H1 (cell line): ENCODE results near the gene RRAGB. TPM values are rescaled to one million over a fixed set of nuclear protein-coding genes. Genes with fewer than 3 reads are reported as not detected.

Source experiments
- CTCF ChIA-PET: fragments of 300-600 bp; sonication (Branson Sonifier 250); formaldehyde crosslinking; loops from one replicate; lab custom pipeline; 2021; ENCODE audit not compliant: partially characterized antibody; lab: Charles Lee
- POLR2A ChIA-PET: fragments of 300-600 bp; sonication (Branson Sonifier 250); formaldehyde crosslinking; loops from one replicate; lab custom pipeline; 2021; ENCODE audit warnings: inconsistent platforms; ENCODE audit not compliant: partially characterized antibody; lab: Charles Lee
- DNase-seq, 2 experiments: peaks; one replicate each; pipeline versions ENCODE4 v3.0.0 to v3.0.0-alpha.2; 2010 to 2022; ENCODE audit warnings: low spot score in 2 of 2, low read depth in 1 of 2, mixed read lengths in 1 of 2
- FAIRE-seq: peaks from 2 replicates; lab custom pipeline; 2011; peaks lifted over from hg19 to GRCh38; lab: Jason Lieb, UNC
- H2AFZ ChIP-seq: 2 replicates; pipeline ENCODE4 v1.8.1; 2012; ENCODE audit warnings: low read length, inconsistent platforms
- H2AK5ac ChIP-seq: 2 replicates; pipeline ENCODE4 v1.6.1; 2013; ENCODE audit warnings: low read depth, low read length
- H2BK120ac ChIP-seq: replicated peaks from 2 replicates; pipeline ENCODE3; 2013; ENCODE audit warnings: low read depth, low read length, inconsistent platforms
- H2BK12ac ChIP-seq: 2 replicates; pipeline ENCODE4 v1.6.1; 2013; ENCODE audit warnings: low read depth, low read length
- H2BK15ac ChIP-seq: 2 replicates; pipeline ENCODE4 v1.6.1; 2013; ENCODE audit warnings: low read length
- H2BK20ac ChIP-seq: 2 replicates; pipeline ENCODE4 v1.6.1; 2013; ENCODE audit warnings: low read length
- H2BK5ac ChIP-seq: 2 replicates; pipeline ENCODE4 v1.6.1; 2013; ENCODE audit warnings: low read depth, low read length
- H3K14ac ChIP-seq: 2 replicates; pipeline ENCODE4 v1.6.1; 2013; ENCODE audit warnings: inconsistent platforms; ENCODE audit not compliant: insufficient read length
- H3K18ac ChIP-seq: 2 replicates; pipeline ENCODE4 v1.6.1; 2013; ENCODE audit warnings: low read length; ENCODE audit errors: extremely low read depth
- H3K23ac ChIP-seq: 2 replicates; pipeline ENCODE4 v1.6.1; 2013; ENCODE audit warnings: inconsistent platforms; ENCODE audit not compliant: insufficient read length
- H3K23me2 ChIP-seq: 2 replicates; pipeline ENCODE4 v1.6.1; 2013; ENCODE audit warnings: low read depth, low read length
- H3K27ac ChIP-seq: 2 replicates; pipeline ENCODE4 v1.6.1; 2011; ENCODE audit warnings: low read depth, low read length, inconsistent platforms
- H3K27me3 ChIP-seq, 4 experiments: replicated peaks in 1 of 4; 1 replicate in 1 of 4; 2 replicates in 3 of 4; pipeline versions ENCODE4 v1.6.1 to v1.8.1; 2011 to 2013; ENCODE audit warnings: low read length in 3 of 4, mild to moderate bottlenecking in 3 of 4, inconsistent platforms in 2 of 4, mixed read lengths in 2 of 4, moderate library complexity in 1 of 4; ENCODE audit not compliant: control insufficient read depth in 3 of 4, insufficient read depth in 3 of 4; ENCODE audit errors: extremely low read depth in 1 of 4
- H3K36me3 ChIP-seq, 4 experiments: 2 replicates each; pipeline versions ENCODE4 v1.6.1 to v1.8.1; 2011 to 2013; ENCODE audit warnings: mild to moderate bottlenecking in 4 of 4, low read length in 3 of 4, moderate library complexity in 2 of 4, control low read depth in 1 of 4, inconsistent platforms in 1 of 4; ENCODE audit not compliant: insufficient read depth in 4 of 4, control insufficient read depth in 2 of 4
- H3K4ac ChIP-seq: replicated peaks from 2 replicates; pipeline ENCODE3; 2013; ENCODE audit warnings: low read length, low read depth, mixed read lengths, inconsistent platforms; ENCODE audit not compliant: insufficient read length
- H3K4me1 ChIP-seq, 4 experiments: replicated peaks in 1 of 4; 1 replicate in 1 of 4; 2 replicates in 3 of 4; pipeline versions ENCODE4 v1.6.1 to v1.8.1; 2011 to 2013; ENCODE audit warnings: low read length in 3 of 4, inconsistent platforms in 2 of 4, mixed read lengths in 1 of 4; ENCODE audit not compliant: insufficient read depth in 4 of 4, control insufficient read depth in 3 of 4
- H3K4me2 ChIP-seq, 2 experiments: 2 replicates each; pipeline versions ENCODE4 v1.6.1 to v1.8.1; 2011 to 2013; ENCODE audit warnings: low read depth in 2 of 2, low read length in 2 of 2, control low read depth in 1 of 2, inconsistent platforms in 1 of 2, mild to moderate bottlenecking in 1 of 2; ENCODE audit not compliant: insufficient read depth in 1 of 2
- H3K4me3 ChIP-seq, 4 experiments: fragments of 200-600, 300-600 bp in 1 of 4; sonication (generic), shearing (Covaris generic), sonication (Bioruptor Twin) in 1 of 4; 2 replicates each; pipeline versions ENCODE4 v1.5.1 to v1.8.1; 2011 to 2016; ENCODE audit warnings: low read length in 4 of 4, low read depth in 3 of 4, control low read depth in 2 of 4, inconsistent platforms in 2 of 4, mild to moderate bottlenecking in 2 of 4, mixed read lengths in 1 of 4, moderate library complexity in 1 of 4; ENCODE audit not compliant: insufficient read depth in 2 of 4; ENCODE audit errors: extremely low read depth in 1 of 4
- H3K56ac ChIP-seq: replicated peaks from 2 replicates; pipeline ENCODE3; 2013; ENCODE audit warnings: low read depth, mild to moderate bottlenecking, mixed read lengths, low read length, inconsistent platforms; ENCODE audit not compliant: insufficient read length
- H3K79me1 ChIP-seq: 2 replicates; pipeline ENCODE4 v1.6.1; 2013; ENCODE audit warnings: low read depth, low read length, control low read depth
- H3K79me2 ChIP-seq, 2 experiments: 2 replicates each; pipeline versions ENCODE4 v1.6.1 to v1.8.1; 2012 to 2013; ENCODE audit warnings: low read length in 2 of 2, mild to moderate bottlenecking in 2 of 2, inconsistent platforms in 1 of 2; ENCODE audit not compliant: insufficient read depth in 2 of 2, control insufficient read depth in 1 of 2
- H3K9ac ChIP-seq, 4 experiments: replicated peaks in 1 of 4; 1 replicate in 1 of 4; 2 replicates in 3 of 4; pipeline versions ENCODE4 v1.6.1 to v1.8.1; 2011 to 2013; ENCODE audit warnings: low read depth in 3 of 4, low read length in 3 of 4, control low read depth in 2 of 4, mild to moderate bottlenecking in 2 of 4, moderate library complexity in 2 of 4, inconsistent platforms in 1 of 4; ENCODE audit errors: extremely low read depth in 1 of 4
- H3K9me3 ChIP-seq, 2 experiments: 2 replicates each; pipeline versions ENCODE4 v1.6.1 to v1.8.1; 2012 to 2013; ENCODE audit warnings: mild to moderate bottlenecking in 2 of 2, moderate library complexity in 2 of 2, control low read depth in 1 of 2, inconsistent platforms in 1 of 2, low read depth in 1 of 2, low read length in 1 of 2, mixed read lengths in 1 of 2; ENCODE audit not compliant: insufficient read depth in 2 of 2
- H4K20me1 ChIP-seq, 2 experiments: replicated peaks in 1 of 2; 2 replicates each; pipeline versions ENCODE3 to v1.8.1; 2011 to 2013; ENCODE audit warnings: inconsistent platforms in 2 of 2, low read length in 2 of 2, mild to moderate bottlenecking in 1 of 2; ENCODE audit not compliant: insufficient read depth in 2 of 2, control insufficient read depth in 1 of 2
- H4K5ac ChIP-seq: 2 replicates; pipeline ENCODE4 v1.6.1; 2013; ENCODE audit warnings: low read length, low read depth, mixed read lengths, inconsistent platforms; ENCODE audit not compliant: insufficient read length
- H4K8ac ChIP-seq: 2 replicates; pipeline ENCODE4 v1.8.0; 2013; ENCODE audit warnings: mild to moderate bottlenecking, moderate library complexity, low read length, inconsistent platforms; ENCODE audit not compliant: insufficient read depth; ENCODE audit errors: extremely low read depth
- H4K91ac ChIP-seq: replicated peaks from 2 replicates; pipeline ENCODE3; 2013; ENCODE audit warnings: low read length, mixed read lengths, inconsistent platforms; ENCODE audit not compliant: insufficient read length
- E2F6 ChIP-seq: IDR thresholded peaks from 2 replicates; pipeline ENCODE4 v1.6.1; 2012; ENCODE audit warnings: inconsistent platforms
- FOSL1 ChIP-seq: IDR thresholded peaks from 2 replicates; pipeline ENCODE4 v1.6.1; 2011; ENCODE audit warnings: mild to moderate bottlenecking, low read depth, low read length, moderate library complexity; ENCODE audit not compliant: insufficient read depth
- MAX ChIP-seq: IDR thresholded peaks from 2 replicates; pipeline ENCODE4 v1.6.1; 2012; ENCODE audit warnings: inconsistent platforms
- SIRT6 ChIP-seq: IDR thresholded peaks from one replicate; pipeline ENCODE4 v1.7.1; 2012; ENCODE audit warnings: low read length, inconsistent platforms
- SIX5 ChIP-seq: IDR thresholded peaks from 2 replicates; pipeline ENCODE4 v1.6.1; 2011; ENCODE audit warnings: mild to moderate bottlenecking, low read depth, low read length
- SRF ChIP-seq: IDR thresholded peaks from 2 replicates; pipeline ENCODE4 v1.6.1; 2011; ENCODE audit warnings: mild to moderate bottlenecking, low read depth, low read length, moderate library complexity
- TBP ChIP-seq: IDR thresholded peaks from 2 replicates; pipeline ENCODE4 v1.6.1; 2011; ENCODE audit warnings: low read depth, low read length, improper control_type of control experiment
- YY1 ChIP-seq: IDR thresholded peaks from 2 replicates; pipeline ENCODE4 v1.6.1; 2011; ENCODE audit warnings: low read depth, mild to moderate bottlenecking, low read length
- WGBS, 2 experiments: shearing (Covaris generic) in 1 of 2; methylation state at CpG; one replicate each; pipeline versions ENCODE4 v1.1.6 to v1.1.7; 2013 to 2015; ENCODE audit warnings: low lambda C conversion rate in 2 of 2, mixed read lengths in 2 of 2, inconsistent platforms in 1 of 2, low coverage in 1 of 2, missing lambda C conversion rate in 1 of 2; ENCODE audit not compliant: insufficient replicate concordance in 2 of 2, insufficient coverage in 1 of 2, insufficient read length in 1 of 2; ENCODE audit errors: extremely low coverage in 1 of 2, missing lambda C conversion rate in 1 of 2; 5-methylcytosine and 5-hydroxymethylcytosine counted together
- long read RNA-seq, 2 experiments: library from RNA in 1 of 2; library from capped mRNA in 1 of 2; stranded (forward); transcript quantifications; one replicate each; pipeline ENCODE4 v2.0.0, GENCODE V29; 2021; ENCODE audit warnings: inconsistent platforms in 1 of 2
- polyA minus RNA-seq, 3 experiments: library from RNA; depleted of rRNA, polyadenylated mRNA; stranded (reverse); fragments of >200 nt; gene quantifications; 1 replicate in 2 of 3; 2 replicates in 1 of 3; pipeline ENCODE4 v1.2.3, GENCODE V29; 2011
- polyA plus RNA-seq, 7 experiments: library from polyadenylated mRNA; depleted of rRNA in 3 of 7; stranded (reverse) in 5 of 7; unstranded in 2 of 7; fragments of >200 nt in 5 of 7; fragments of 200-250 nt in 2 of 7; gene quantifications; 1 replicate in 5 of 7; 2 replicates in 1 of 7; 4 replicates in 1 of 7; pipeline versions ENCODE4 v1.2.1 to v1.2.3, GENCODE V29; 2011 to 2013; ENCODE audit warnings: missing spikeins in 2 of 7, mixed read lengths in 2 of 7
- total RNA-seq: library from RNA; stranded (reverse); fragmentation: NEBNext Ultra II Directional; extraction: Animal tissue kit (Norgen Biotek cat#: 25700); gene quantifications from 2 replicates; pipeline ENCODE4 v1.2.1, GENCODE V29; 2021

Gene RRAGB
- 4.6 and 5.8 TPM in 2 replicates for total RNA-seq
- polyA plus RNA-seq (2011; rRNA removed), result 3.5 and 6.8 TPM in 2 replicates
- polyA plus RNA-seq (2011; cell fraction: cytosol; rRNA removed), result 10.8 TPM
- 18.8 TPM for polyA plus RNA-seq (2011; cell fraction: nucleus; rRNA removed)
- 4.8 to 10.8 TPM (median 7.5 TPM) in 4 replicates for polyA plus RNA-seq (2012, experiment 1 of 2)
- polyA plus RNA-seq (2012, experiment 2 of 2), result 0.56 TPM
- 8.5 TPM for polyA plus RNA-seq (2013, experiment 1 of 2)
- polyA plus RNA-seq (2013, experiment 2 of 2), result 6.3 TPM
- 14.1 and 15.6 TPM in 2 replicates for polyA minus RNA-seq (2011; rRNA and poly(A)+ RNA removed)
- 9.9 TPM for polyA minus RNA-seq (2011; cell fraction: cytosol; rRNA and poly(A)+ RNA removed)
- 7.4 TPM for polyA minus RNA-seq (2011; cell fraction: nucleus; rRNA and poly(A)+ RNA removed)
- long read RNA-seq, experiment 1, partial matches to known transcripts, result 2 of 4 reads
- long read RNA-seq, experiment 1, other reads (novel, unspliced or antisense), result 1 of 4 reads
- long read RNA-seq, experiment 2, partial matches to known transcripts, result 3 of 5 reads
- long read RNA-seq, experiment 2, other reads (novel, unspliced or antisense), result 0 of 5 reads

GRCh38 chrX:55717521-55718497 is at the start of gene RRAGB:
RRAGB (plus strand) TSS chrX:55717749; CDS start chrX:55718328, 579 bp downstream.
- no peak within 1 kb of the TSS for H3K18ac ChIP-seq
- FAIRE-seq (peak; percentile 57), DNase-seq (peak; percentile 75 to 81)
- H2BK5ac ChIP-seq, result no peak within 1 kb of the TSS; the same call in 1 of the 2 replicates
- H3K4me2 ChIP-seq, result peak within 1 kb of the TSS; percentile 63 to 75
- peaks cover 0 to 2% of the 10 kb centered on the region in 2 experiments; a peak in 2 of 4 replicates for H3K9me3 ChIP-seq
- H2BK120ac ChIP-seq, result no peak within 1 kb of the TSS
- H4K5ac ChIP-seq, result no peak within 1 kb of the TSS
- H3K23ac ChIP-seq, result no peak within 1 kb of the TSS
- H4K91ac ChIP-seq, result no peak within 1 kb of the TSS
- POLR2A ChIA-PET, result no interaction called here
- H3K9ac ChIP-seq, result peak within 1 kb of the TSS; percentile 48 to 69 (median 55)
- CTCF ChIA-PET, result interaction anchor here (0.7 to 1.2 kb wide), 2 partner anchors 161 to 191 kb away, joined by 3 to 5 read pairs; no protein-coding TSS in a partner anchor
- H3K4me3 ChIP-seq, result peak within 1 kb of the TSS; percentile 69 to 91 (median 75)
- H2BK12ac ChIP-seq, result no peak within 1 kb of the TSS
- H3K23me2 ChIP-seq, result no peaks in the 10 kb centered on the region
- peak within 1 kb of the TSS; percentile 81 for H2AFZ ChIP-seq
- peaks cover 0 to 8% (median under 1%) of the 10 kb centered on the region in 4 experiments; a peak in 4 of 8 replicates for H3K36me3 ChIP-seq
- H3K79me2 ChIP-seq, result peaks cover 0 to 7% of the 10 kb centered on the region in 2 experiments; a peak in 2 of 4 replicates
- no peak within 1 kb of the TSS for H3K4ac ChIP-seq
- no peak within 1 kb of the TSS for H3K56ac ChIP-seq
- 4% methylated on average over 11 of the region's 46 CpGs; no CpG with 5 or more reads in 1 of the 2 experiments for WGBS, 2 experiments
- no peaks in the 10 kb centered on the region for H3K4me1 ChIP-seq
- peak within 1 kb of the TSS; percentile 47; the same call in 1 of the 2 replicates for H3K27ac ChIP-seq
- H2AK5ac ChIP-seq, result no peak within 1 kb of the TSS
- no peaks in the 10 kb centered on the region for H4K20me1 ChIP-seq
- no peak within 1 kb of the TSS for H2BK15ac ChIP-seq
- H3K14ac ChIP-seq, result no peak within 1 kb of the TSS
- H3K27me3 ChIP-seq, result no peaks in the 10 kb centered on the region
- no peaks in the 10 kb centered on the region for H3K79me1 ChIP-seq
- H2BK20ac ChIP-seq, result no peak within 1 kb of the TSS
- H4K8ac ChIP-seq, result peak within 1 kb of the TSS; percentile 75; the same call in 1 of the 2 replicates
- TF ChIP-seq SRF (no peak), SIX5 (no peak), FOSL1 (no peak), SIRT6 (no peak), MAX (peak; percentile 73), TBP (peak; percentile 58; the same call in 1 of the 2 replicates), YY1 (no peak), E2F6 (no peak)
